NCI-H1694 treated with DMSO at 0.1 percent for 48 hours (cell line): ENCODE measurements around the gene DCDC1.

Experiments used
- DNase-seq: peaks from one replicate; lab custom pipeline; 2025; lab: John Stamatoyannopoulos, UW

The DCDC1 gene

GRCh38 chr11:31236143-31236542 lies 133.4 kb downstream of the DCDC1 start:
- peak; percentile 80 for DNase-seq

DNA sequence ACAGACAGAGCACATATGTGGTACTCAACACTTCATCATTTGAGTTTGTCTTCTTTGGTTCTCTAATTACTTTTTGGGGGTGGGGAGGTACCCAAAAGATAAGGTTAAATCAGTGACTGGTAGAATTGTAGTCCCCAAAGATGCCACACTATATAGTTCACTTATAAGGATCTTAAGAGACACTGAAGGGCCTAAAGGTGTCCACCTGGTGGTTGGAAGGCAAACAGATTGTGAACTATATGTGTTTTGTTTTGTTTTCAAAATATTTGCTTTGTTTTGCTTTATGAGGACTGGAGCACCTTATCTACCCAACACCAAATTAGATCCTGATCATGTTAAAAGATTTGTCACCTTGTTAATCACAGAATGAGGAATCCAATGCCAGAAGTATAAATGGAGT lies 136.1 kb downstream of the DCDC1 start:
- DNase-seq = no peak

DNA sequence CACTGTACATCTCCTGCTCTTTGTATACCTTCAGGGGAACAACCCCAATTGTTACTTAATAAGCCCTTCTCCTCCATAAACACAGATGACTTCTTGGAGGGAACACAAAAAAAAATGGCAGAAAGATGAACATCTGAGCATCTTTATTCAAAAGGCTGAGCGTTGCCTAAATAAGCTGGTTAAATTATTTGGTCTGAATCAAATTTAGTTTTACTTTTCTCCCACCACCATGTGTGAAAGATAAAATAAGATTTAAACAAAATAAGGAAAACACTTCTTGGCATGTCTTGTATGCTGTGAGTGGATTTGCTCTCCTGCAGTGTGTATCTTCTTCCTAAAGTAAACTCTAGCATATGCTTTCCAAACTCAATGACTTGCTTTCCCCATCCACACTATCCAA lies 137.9 kb downstream of the DCDC1 start:
- DNase-seq = no peak

GRCh38 chr11:31218847-31219246 lies 150.7 kb downstream of the DCDC1 start:
- DNase-seq = no peak

DNA sequence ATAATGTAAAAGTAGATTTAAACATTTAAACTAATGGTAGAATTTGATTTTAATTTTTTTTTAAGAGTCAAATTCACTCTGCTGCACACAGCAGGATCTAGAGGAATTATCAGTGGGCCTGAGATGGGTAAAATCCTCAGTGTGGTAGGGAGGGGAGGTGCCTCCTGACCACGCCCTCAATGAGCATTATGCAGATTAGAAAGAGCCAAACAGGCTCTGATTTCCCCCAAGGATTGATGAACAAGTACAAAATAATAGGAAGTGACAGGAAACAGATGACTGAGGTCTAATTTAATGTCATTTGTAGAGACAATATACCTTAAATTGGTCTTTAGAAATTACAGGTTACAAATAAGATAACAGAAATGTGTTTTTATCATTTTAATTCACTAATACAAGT lies 155.2 kb downstream of the DCDC1 start:
- DNase-seq = no peak

GRCh38 chr11:31199378-31199777 lies 170.2 kb downstream of the DCDC1 start:
- no peak for DNase-seq

- DNase-seq = no peak
These were observed 195.4 kb downstream of the DCDC1 start for GRCh38 chr11:31173926-31174680.

GRCh38 chr11:31160504-31161422 lies 208.8 kb downstream of the DCDC1 start:
- peak; percentile 6 for DNase-seq

- DNase-seq = no peak
These were observed 218.7 kb downstream of the DCDC1 start for GRCh38 chr11:31150841-31151240.

DNA sequence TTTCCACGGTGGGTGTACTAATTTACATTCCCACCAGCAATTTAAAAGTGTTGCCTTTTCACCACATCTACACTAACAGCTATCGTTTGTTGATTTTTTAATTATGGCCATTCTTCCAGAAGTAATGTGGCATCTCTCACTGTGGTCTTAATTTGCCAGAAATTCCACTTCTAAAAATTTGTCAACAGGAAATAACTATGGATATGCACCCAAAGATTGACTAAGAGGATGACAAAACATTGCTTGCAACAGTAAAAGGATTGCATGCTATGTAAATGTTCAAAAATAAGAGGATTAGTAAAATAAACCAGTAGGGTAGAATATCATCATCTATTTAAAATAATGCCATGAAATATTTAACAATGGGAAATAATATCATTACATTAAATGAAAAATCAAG lies 219.5 kb downstream of the DCDC1 start:
- no peak for DNase-seq

DNA sequence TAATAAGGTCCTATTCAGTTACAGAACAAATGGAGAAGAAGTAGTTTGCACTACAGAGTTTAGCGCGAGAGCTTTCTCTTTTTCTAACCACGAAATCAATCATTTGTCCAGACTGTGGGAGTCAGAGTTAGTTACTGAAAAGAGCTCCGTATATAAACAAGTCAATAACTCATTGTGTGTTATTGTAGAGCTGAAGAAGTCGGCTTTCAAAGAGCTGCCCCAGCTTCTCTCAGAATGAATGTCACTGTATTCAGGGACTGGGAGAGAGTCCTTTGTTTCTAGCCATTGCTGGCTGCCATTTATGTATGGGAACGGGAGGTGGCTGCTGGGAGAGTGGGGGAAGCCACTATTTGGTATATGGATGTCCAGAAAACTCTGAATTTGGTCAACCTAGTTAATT lies 227.8 kb downstream of the DCDC1 start:
- DNase-seq = no peak

DNA sequence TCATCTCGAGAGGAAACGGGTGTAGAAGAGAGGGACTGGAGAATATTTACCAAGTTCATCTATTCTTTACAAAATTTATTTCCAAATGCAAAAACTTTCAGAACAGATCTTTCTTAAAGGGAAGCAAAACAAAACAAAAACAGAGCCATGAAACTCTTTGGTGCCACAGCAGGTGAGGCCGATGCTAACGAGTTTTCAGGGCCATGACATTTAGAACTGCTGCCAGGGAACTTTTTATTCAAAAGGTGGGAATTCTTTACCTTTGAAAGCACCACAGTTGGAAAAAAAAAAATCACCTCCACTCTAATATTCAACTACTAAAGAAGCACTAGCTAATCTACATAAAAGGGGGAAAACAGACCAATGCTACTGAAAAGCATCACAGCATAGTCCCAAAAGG lies 230.1 kb downstream of the DCDC1 start:
- no peak for DNase-seq

- DNase-seq = no peak
These were observed 236.8 kb downstream of the DCDC1 start for GRCh38 chr11:31132531-31133421.

GRCh38 chr11:31131760-31132159 lies 237.8 kb downstream of the DCDC1 start:
- DNase-seq = no peak

DNA sequence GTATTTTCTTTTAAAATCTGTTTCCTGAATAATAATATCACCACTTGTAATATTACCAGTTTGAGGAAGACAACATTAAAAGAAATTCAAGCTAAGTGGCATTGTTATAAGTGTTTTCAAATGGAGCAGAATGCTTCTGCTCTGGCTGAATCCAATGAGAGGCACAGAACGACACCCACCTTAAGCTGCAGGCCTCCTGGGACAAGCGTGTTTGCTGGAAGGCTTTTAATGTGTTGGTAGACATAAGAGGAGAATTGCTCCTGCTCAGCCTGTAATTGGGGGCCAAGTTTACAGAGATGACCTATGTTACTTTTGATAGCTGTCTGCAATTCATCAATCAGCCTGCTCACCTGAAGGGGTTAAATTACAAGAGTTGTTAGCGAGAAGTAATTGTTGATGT lies 242.2 kb downstream of the DCDC1 start:
- no peak for DNase-seq

GRCh38 chr11:31120428-31120827 lies 249.1 kb downstream of the DCDC1 start:
- DNase-seq = no peak

DNA sequence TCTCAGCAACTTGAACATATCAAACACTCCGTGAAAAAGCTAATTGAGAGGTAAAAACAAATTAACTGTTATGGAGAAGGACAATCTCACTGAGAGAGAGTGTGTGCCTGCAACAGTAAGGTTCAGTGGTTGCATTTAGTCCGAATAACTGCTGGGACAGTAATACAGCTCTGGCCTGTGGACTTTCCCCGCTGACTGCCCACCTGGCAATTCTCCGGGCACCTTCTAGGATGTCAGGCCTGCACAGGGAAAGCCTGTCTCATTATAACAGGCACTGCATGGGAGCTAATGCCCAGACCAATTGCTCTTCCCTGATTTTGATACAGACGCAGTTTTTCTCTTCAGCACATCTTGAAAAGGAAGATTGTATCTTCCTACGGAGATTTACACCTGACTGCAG lies 251.0 kb downstream of the DCDC1 start:
- DNase-seq = no peak

DNA sequence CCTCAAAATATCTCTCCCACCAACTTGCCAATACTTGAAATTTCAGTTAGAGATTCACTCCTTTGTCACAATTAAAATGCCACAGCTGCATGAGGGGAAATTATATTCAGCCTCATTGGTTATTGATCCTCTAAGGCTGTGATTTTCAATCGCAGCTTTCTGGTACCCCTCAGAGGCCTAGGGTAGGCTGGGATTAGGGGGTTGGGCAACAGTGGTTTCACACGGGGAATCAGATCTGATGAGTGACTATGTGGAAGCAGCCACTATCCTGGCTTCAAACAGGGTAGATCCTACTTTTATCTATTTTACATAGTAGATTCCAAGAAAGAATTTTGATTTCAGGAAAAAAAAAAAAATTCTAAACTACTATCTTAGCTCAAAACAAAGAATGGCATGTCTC lies 252.5 kb downstream of the DCDC1 start:
- no peak for DNase-seq

GRCh38 chr11:31114442-31114841 lies 255.1 kb downstream of the DCDC1 start:
- no peak for DNase-seq

GRCh38 chr11:31110830-31111229 lies 258.7 kb downstream of the DCDC1 start:
- DNase-seq = no peak

GRCh38 chr11:31109446-31109845 lies 260.1 kb downstream of the DCDC1 start:
- no peak for DNase-seq

DNA sequence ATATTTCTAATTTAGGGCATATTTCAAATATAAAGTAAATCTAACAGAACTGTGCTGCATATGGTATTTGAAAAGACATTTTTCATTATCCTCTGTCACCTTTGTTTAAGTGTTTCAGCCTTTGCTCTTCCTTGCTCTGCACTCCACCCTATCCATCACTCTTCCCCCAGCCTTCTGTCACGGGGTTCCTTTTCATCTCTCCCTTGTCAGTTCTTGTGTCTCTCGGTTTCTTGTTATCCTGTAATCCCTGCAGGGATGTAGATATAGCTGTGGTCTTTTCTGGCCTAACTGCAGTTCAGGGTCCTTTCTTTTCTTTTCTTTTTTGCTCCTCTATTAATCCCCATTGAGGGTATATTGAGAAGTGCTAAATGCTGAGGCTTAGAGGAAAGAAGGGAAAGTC lies 261.9 kb downstream of the DCDC1 start:
- peak; percentile 26 for DNase-seq
